ENCODE measurements around the gene LDLRAD4. TPM values are rescaled to one million over a fixed set of nuclear protein-coding genes. Genes with fewer than 3 reads are reported as not detected.

The LDLRAD4 gene
- total and polyA plus RNA-seq, 11 donors: 10.4 to 44.0 (median 29.6) TPM

DNA sequence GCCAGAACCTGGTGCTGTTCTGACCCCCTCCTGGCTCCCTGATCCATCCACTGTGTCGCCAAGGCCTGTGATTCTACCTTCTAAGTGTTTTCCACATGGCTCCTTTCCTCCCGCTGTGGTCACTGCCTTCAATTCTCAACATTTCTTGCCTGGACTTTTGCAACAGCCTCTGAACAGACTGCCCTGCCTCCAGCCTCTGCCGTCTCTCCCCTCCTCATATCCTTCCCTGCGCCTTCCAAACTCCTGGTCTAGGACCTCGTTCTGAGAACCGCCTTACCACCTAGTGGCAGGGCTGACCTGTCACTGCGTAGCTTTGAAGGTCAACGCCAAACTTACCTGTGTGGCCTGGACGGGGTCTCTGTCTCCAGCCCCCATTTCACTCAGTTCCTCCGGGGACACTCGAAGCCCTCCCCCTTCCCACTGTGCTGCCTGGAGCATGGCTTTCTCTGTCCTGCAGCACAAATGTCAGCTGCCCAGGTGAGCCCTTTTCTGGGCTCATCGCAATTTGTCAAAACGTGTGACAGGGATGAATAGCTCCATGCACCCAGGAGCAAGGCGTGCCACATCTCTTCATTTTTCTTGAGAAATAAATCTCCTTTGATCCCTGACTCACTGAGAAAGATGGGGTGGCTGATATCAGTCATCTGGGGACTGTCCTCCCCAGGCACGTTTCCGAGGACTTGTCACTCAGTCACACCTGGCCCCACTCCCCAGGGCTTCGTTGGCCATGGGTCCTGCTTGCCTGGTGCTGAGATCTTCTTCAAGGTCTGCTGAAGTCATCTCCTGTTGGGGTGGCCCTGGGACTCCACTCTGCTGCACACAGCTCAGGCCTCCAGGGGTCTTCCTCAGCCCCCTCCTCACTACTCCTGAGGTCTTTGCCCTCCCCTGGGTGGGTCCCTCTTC is 46.7 kb downstream of the LDLRAD4 start:
- Histone ChIP-seq H3K27ac (peak overlapping the region in 5 of 12 donors; percentile 3 to 84 (median 78)), H3K4me3 (no peak overlapping the region)
- intact Hi-C loops (cut with DNase I): loop anchor here in 5 of 10 donors (5.0 to 10.0 kb wide), 3 partner anchors 38 to 110 kb away; no protein-coding TSS in a partner anchor

DNA sequence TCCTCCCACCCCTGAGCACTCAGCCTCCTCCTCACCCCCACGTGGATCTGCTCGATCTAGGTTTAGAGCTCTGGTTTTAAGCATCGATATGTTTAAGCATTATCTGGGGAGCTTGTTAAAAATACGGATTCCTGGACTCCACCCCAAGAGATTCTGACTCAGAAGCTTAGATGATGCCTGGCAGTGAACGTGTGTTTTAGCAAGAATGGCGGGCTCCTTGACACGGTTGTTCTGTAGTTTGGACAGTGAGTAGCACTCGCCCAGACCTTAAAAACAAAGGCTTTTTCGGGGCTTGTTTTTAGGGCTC is 47.3 kb downstream of the LDLRAD4 start:
- no peak for TF ChIP-seq POLR2A (IDR thresholded peaks at IDR 0.05)
- TF ChIP-seq, protein P1, sequence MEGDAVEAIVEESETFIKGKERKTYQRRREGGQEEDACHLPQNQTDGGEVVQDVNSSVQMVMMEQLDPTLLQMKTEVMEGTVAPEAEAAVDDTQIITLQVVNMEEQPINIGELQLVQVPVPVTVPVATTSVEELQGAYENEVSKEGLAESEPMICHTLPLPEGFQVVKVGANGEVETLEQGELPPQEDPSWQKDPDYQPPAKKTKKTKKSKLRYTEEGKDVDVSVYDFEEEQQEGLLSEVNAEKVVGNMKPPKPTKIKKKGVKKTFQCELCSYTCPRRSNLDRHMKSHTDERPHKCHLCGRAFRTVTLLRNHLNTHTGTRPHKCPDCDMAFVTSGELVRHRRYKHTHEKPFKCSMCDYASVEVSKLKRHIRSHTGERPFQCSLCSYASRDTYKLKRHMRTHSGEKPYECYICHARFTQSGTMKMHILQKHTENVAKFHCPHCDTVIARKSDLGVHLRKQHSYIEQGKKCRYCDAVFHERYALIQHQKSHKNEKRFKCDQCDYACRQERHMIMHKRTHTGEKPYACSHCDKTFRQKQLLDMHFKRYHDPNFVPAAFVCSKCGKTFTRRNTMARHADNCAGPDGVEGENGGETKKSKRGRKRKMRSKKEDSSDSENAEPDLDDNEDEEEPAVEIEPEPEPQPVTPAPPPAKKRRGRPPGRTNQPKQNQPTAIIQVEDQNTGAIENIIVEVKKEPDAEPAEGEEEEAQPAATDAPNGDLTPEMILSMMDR (IDR thresholded peaks at IDR 0.05): no peak
- Histone ChIP-seq H3K27ac (peak overlapping the region; percentile 46 to 86 (median 76)), H3K27me3 (no peaks in the 10 kb centered on the region), H3K36me3 (no peaks in the 10 kb centered on the region), H3K9me3 (no peaks in the 10 kb centered on the region), H3K4me1 (peaks cover 8 to 93% (median 75%) of the 10 kb centered on the region in 12 donors), H3K4me3 (peak overlapping the region in 5 of 12 donors; percentile 6 to 31 (median 17))
- 68 to 79% (median 73%) methylated on average over 9 of the region's 9 CpGs for WGBS, 4 donors
- no peak for ATAC-seq
- intact Hi-C loops (cut with DNase I): loop anchor here in 6 of 10 donors (2.0 to 10.0 kb wide), 4 partner anchors 39 to 109 kb away; no protein-coding TSS in a partner anchor
- DNase-seq: peak in 1 of 5 donors; percentile 20

More for the DNA sequence above, 46.7 kb downstream of the LDLRAD4 start:
- WGBS, 4 donors: 90 to 93% (median 92%) methylated on average over 17 of the region's 17 CpGs
- Histone ChIP-seq H3K36me3 (no peaks in the 10 kb centered on the region), H3K4me1 (peaks cover 8 to 93% (median 78%) of the 10 kb centered on the region in 12 donors), H3K27me3 (no peaks in the 10 kb centered on the region), H3K9me3 (no peaks in the 10 kb centered on the region)
- DNase-seq: peak in 1 of 5 donors; percentile 21
- ATAC-seq: no peak
- TF ChIP-seq, protein P1 (IDR thresholded peaks at IDR 0.05): no peak
- no peak for TF ChIP-seq POLR2A (IDR thresholded peaks at IDR 0.05)

DNA sequence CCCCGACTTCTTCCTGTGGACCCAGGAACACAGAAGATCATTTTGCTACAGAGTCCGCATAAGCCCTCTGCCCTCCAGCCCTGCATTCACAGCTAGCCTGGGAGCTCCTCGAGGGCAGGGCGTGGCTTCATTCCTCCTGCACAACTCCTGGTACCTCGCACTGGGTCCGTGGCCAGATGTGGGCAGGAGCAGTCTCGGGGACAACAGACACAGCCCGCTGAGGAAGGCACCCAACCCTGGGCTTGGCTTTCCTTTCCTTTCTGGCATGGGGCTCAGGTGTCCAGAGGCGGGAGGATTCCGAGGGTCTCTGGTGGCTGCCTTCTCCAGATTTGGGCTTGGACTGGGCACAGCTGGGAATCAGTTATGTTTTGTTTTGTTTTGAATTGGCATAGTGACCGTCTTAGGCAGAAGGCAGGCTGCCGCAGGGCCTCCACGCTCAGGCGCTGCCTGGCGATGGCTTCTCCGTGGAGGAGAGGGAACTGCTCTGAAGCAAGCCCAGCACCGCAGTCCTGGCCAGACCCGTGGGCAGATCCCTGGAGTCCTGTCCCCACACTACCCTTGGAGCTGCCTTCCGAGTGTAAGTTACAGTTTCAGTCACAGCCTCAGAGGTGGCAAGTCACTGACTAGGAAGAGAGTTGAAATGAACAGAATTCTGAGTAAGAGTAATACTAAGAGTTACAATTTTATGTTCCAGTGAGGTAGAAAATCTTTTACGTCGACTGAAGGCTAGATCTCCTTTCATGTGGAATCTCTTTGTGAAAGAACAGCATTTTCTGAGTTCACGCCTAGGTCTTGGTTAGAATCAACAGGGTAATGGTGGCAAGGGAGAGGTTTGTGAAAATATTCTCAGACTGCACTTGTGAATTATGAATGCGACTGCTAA is 47.9 kb downstream of the LDLRAD4 start:
- Histone ChIP-seq H3K36me3 (no peaks in the 10 kb centered on the region), H3K4me1 (peaks cover 8 to 93% (median 73%) of the 10 kb centered on the region in 12 donors), H3K27me3 (no peaks in the 10 kb centered on the region), H3K4me3 (peak overlapping the region in 7 of 12 donors; percentile 4 to 31 (median 17)), H3K27ac (peak overlapping the region; percentile 46 to 86 (median 76)), H3K9me3 (no peaks in the 10 kb centered on the region)
- intact Hi-C loops (cut with DNase I): loop anchor here in 6 of 10 donors (2.0 to 10.0 kb wide), 4 partner anchors 39 to 108 kb away; no protein-coding TSS in a partner anchor
- WGBS, 4 donors: 30 to 46% (median 37%) methylated on average over 16 to 23 of the region's 23 CpGs
- TF ChIP-seq POLR2A (IDR thresholded peaks at IDR 0.05): no peak
- TF ChIP-seq, protein P1 (IDR thresholded peaks at IDR 0.05): no peak
- ATAC-seq (peak; percentile 50 to 64 (median 57)), DNase-seq (peak; percentile 59 to 74 (median 66))
